Measurements from ENCODE around the gene CTNNA2.

Gene CTNNA2

DNA sequence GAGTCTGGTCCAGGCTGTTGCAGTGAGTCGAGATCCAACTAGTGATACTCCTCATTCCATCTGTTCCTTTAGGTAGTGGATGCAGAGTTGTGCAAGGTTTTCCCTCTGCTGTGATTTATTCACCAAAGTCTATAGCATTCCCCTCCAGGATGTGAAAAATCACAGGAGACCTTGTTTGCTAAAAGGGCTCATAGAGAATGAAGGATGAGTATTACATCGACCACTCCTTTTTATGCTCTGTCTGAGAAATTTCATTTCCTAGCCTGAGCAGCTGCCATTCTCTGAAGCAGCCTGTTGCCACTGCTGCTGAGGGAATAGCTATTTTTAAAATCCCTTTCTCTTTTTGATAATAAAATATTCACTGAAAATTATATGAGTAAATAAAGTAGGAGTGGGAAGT lies 925.8 kb downstream of the CTNNA2 start:
- no peak for DNase-seq

DNA sequence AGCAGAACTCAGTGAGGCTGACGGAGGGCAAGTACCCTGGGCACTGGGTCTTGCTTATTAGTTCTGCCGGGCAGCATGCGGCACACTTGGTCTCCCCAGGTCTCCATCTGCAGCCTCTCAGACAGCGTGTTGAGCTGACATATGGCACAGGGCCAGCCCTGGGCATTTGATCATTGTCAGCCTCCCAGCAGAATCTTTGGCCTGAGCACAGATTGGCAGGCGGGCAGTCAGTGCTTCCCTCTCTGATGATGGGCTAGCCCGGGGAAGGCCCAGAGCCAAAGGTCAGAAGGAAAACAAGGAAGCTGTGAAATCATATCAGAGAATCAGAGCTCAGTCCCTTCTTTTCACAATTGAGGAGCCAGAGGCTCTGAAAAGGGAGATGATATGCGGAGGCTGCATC lies 941.8 kb downstream of the CTNNA2 start:
- peak; percentile 10 for DNase-seq

DNA sequence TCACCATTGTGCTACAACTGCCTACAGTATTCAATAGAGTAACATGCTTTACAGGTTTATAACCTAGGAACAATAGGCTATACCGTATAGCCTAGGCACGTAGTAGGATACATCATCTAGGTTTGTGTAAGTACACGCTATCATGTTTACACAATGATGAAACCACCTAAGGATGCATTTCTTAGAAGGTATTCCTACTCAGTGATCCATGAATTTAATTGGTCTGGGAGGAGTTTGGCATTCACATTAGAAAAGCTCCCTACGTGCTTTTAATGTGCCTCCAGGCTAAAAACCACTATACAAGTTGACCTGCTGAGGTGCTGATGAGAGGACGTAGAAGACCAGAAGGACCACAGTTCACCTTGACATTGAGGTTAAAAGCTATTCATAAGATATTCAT lies 946.2 kb downstream of the CTNNA2 start:
- DNase-seq = no peak

DNA sequence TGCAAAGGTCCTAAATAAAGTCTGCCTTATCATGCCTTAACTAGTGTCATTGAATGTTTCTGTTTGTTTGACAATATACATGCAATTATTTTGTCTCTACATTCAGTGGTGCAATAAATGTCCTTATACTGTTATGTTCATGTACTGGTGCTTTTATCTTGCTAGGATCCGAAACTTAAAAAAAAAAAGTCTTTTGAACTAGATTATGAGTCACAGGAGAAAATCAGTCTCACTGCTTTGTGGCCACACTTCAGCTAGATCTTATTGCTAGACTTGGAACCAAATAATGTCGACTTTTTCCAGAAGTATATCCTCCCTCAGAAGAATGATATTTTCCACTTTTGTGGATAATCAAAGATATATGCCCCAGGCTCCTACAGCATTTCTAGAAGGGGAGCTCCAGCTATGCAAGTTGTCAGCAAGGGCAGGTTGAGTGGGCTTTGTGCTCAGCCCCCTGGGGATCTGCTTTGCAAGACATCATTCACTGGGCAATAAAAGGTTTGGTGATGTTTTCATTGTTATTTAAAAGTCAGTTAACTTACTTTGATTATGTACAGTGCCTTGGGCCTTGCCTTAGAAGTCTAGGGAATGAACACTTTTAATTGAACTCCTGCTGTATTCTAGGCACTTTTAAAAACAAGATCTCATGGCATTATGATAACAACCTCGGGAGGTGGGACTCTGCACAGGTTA lies 948.8 kb downstream of the CTNNA2 start:
- DNase-seq = no peak

DNA sequence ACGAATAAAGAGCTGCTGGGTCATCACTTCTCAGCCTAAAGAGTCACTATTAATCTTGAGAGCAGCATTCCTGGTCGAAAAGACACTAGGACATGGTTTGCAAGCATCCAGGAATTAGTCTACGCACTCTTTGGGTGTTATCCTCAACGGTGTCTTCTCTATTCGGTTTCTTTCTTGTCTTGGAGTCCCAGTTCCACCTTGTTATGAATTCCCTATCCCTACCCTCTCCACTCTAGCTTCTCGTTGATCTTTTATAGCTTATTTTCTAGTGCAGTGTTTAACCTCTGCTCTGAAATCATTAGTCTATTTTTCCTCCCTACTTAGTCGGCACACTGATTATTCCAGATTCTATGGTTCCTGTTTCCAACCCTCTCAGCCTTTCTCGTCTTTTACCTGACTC lies 949.8 kb downstream of the CTNNA2 start:
- DNase-seq = no peak

DNA sequence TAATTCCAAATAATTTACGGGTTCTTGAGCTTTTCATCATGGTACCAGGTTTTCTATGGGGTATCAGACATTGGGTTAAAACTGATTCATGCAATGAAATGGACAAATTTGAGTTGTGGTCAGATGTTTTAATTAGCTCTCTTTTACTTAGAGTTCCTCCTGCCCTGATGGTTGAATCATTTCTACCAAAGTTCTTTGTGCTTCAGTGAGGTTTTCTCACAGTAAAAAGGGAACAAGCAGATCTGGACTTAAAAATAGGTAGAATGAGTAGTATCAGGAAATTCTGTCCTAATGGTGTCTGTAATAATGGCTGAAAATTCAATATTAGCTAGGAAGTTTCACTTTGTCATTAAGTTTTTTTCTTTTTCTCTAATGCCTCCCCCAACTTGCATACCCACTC lies 951.4 kb downstream of the CTNNA2 start:
- no peak for DNase-seq

- DNase-seq = no peak
Measured at GRCh38 chr2:80467262-80467811, 954.5 kb downstream of the CTNNA2 start.

- DNase-seq = no peak
Measured at GRCh38 chr2:80469428-80469827, 956.6 kb downstream of the CTNNA2 start.

DNA sequence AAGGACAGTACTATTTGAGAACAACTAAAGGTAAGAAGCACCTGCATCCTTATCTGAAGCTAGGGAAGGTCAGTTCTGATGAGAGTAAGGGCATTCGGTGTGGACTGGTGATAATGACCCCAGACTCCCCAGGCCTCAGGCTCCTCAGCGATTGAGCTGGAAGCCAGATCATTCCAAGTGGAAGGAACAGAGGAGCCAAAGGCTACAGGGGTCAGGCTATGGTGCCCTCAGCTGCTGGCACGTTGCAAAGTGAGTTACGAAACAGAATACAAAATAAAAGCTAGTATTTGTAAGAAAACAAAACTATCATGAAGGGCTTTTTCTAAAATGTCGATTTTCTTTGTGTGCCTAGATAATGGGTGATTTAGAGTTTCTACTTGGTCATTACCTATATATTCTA lies 960.2 kb downstream of the CTNNA2 start:
- DNase-seq = no peak

- no peak for DNase-seq
Measured at GRCh38 chr2:80473796-80474195, 960.9 kb downstream of the CTNNA2 start.

DNA sequence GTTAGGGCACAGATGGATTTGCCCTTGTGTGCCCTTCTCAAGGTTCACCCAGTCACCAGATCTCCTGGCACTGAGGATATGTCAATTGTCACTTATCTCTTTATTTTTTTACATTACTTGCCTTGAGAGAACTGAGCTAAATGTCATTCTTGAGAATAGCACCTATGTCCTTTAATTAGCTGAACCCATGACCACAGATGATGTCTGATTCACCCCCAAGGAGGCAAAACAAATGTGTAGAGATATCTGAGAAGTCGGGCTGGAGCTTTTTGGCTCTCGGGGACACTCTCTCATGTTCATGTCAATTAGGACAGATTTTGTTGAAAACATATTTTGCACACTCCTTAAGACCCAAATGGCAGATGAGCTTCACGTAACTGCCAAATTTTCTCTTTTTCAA lies 963.1 kb downstream of the CTNNA2 start:
- no peak for DNase-seq

- DNase-seq = no peak
Measured at GRCh38 chr2:80476535-80477117, 963.8 kb downstream of the CTNNA2 start.

DNA sequence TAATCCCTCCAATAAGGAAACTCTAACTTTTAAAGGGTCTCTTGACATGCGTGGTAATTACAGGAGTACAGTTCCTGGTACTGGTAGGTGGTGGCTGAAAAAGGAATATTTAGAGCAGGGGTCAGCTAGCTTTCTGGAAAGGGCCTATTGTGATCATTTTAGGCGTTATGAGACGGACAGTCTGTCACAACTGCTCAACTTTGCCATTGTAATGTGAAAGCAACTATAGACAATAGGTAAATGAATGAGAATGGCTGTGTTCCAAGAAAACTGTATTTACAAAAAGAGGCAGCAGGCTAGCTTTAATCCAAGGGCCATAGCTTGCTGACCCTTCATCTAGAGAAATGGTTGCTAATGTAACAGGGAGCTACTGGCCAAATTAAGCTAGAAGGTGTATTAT lies 969.4 kb downstream of the CTNNA2 start:
- no peak for DNase-seq

GRCh38 chr2:80489717-80490116 lies 976.9 kb downstream of the CTNNA2 start:
- no peak for DNase-seq

GRCh38 chr2:80490964-80491363 lies 978.1 kb downstream of the CTNNA2 start:
- no peak for DNase-seq

- DNase-seq = no peak
Measured at GRCh38 chr2:80496346-80496745, 983.5 kb downstream of the CTNNA2 start.

DNA sequence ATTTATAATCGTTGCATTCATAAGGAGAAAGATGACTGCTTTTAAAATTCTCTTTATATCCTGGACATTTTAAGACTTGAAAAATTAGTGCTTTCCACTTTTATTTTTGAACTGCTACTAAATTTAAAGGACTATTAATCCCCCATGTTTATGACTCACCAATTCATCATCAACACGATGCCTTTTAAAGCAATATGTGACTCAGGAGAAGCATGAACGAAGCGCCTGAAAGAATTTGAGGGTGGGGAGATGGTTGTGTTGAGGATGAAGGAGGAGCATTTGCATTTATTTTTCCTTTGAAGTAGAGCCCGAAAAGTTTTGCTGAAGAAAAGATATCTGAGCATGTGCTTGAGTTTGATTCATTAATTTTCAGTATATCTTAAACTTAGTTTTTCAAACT lies 983.9 kb downstream of the CTNNA2 start:
- DNase-seq = no peak

- DNase-seq = peak; percentile 6
Measured at GRCh38 chr2:80499095-80499494, 986.2 kb downstream of the CTNNA2 start.

DNA sequence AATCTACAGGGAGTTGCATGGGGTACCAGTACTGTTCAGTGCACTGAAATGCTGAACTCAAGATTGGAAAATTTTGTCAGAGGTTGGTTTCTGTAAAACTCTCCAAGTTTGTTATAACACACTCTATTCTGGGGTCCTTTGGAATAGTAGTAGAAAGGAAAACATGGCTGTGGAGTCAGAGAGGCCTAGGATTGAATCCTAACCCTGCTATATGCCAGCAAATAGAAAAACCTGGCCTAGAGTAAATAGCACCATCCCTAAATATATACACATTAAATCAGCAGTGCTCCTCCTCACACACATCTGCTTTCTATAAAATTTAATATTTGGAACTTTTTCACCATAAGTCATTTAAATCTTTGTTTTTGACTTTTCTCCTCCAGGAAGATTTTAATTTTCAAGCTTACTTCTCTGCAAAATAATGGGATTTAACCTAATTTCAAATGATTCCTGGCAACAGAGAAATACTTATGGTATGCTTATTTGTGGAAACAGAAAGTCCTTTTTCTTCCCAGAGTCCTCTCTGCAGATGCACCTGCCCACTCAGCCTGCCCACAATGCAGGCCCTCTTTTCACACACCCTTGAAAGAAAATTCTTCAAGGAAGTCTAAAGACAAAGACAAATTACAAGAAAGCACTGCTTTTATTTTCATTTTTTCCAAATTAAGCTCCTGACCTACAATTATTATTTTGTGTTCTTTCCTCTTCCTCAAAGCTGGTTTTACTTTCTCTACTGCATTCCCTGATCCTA lies 989.2 kb downstream of the CTNNA2 start:
- DNase-seq = no peak

GRCh38 chr2:80506563-80506962 lies 993.7 kb downstream of the CTNNA2 start:
- DNase-seq = no peak

DNA sequence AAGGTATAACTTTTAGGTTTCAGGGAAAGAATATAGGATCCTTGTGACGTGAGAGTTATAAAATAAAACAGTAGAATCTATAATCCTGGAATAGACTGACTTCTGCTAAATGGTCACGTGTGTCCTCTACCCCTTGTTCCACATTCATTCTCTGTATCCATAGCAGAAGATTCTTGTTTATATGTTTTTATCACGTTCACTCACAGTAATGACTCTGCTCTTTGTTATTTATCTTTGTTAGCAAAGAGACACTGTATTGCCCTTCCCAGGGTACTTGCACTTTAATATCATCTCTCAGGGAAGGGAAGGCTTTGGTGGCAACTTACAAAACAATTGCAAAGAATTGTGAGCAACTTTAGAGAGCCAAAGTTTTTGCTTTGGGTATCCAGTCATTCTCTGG lies 997.9 kb downstream of the CTNNA2 start:
- DNase-seq = no peak

DNA sequence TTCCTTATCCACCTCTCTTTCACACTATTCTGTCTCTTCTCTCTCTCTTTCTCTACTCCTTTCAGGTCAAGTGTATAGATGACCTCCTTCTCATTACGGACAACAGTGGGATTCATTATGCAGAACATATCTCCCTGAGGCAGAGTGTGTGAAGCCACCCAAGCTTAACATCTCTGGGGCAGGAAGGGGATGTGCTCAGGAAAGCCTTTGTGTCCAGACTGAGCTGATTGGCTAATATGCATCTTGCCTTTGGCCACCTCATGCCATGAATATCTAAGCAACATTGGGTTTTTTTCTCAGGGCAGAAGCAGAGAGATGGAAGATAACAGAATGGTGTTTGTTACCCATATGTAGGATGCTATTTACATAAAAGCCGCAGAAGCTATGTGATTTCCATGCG lies 1003.1 kb downstream of the CTNNA2 start:
- no peak for DNase-seq

DNA sequence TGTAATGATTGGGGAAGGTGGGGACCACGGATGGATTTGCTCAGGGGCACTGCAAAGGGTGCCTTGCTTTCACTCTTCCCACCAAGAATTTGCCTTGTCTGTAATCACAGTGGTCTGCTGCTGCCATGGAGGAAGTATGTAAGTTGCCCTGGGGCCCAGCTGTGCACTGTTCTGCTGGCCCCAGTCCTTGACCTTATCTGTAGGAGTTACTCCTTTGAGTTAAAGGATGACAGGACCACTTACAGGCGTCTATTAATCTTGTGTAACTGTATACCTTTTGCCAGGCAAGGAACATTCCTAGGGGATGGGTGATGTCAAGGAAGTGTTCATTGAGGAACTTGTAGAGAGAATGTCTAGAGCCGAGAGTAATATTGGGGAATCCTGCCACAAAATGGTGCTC lies 1004.5 kb downstream of the CTNNA2 start:
- no peak for DNase-seq

- DNase-seq = no peak
Measured at GRCh38 chr2:80519121-80519643, 1006.3 kb downstream of the CTNNA2 start.
